ENCODE data around the gene DNAJA3.

Gene DNAJA3

DNA sequence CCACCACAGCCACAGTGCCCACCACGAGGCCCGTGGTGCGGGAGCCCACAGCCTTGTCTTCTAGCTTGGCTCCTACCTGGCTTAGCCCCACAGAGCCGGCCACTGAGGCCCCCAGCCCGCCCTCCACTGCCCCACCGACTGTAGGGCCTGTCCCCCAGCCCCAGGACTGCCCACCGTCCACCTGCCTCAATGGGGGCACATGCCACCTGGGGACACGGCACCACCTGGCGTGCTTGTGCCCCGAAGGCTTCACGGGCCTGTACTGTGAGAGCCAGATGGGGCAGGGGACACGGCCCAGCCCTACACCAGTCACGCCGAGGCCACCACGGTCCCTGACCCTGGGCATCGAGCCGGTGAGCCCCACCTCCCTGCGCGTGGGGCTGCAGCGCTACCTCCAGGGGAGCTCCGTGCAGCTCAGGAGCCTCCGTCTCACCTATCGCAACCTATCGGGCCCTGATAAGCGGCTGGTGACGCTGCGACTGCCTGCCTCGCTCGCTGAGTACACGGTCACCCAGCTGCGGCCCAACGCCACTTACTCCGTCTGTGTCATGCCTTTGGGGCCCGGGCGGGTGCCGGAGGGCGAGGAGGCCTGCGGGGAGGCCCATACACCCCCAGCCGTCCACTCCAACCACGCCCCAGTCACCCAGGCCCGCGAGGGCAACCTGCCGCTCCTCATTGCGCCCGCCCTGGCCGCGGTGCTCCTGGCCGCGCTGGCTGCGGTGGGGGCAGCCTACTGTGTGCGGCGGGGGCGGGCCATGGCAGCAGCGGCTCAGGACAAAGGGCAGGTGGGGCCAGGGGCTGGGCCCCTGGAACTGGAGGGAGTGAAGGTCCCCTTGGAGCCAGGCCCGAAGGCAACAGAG, 43.5 kb upstream of the DNAJA3 start:
- no peak overlapping the region for H3K4me2 ChIP-seq (ENCODE audit: low read length)
- H2AFZ ChIP-seq = no peak overlapping the region
- no peaks in the 10 kb centered on the region for H3K36me3 ChIP-seq (ENCODE audit: control insufficient read depth, insufficient read depth, low read length)
- H3K4me3 ChIP-seq (ENCODE audit: low read depth, low read length) = no peak overlapping the region
- no peaks in the 10 kb centered on the region for H3K79me2 ChIP-seq
- TF ChIP-seq, protein P1, sequence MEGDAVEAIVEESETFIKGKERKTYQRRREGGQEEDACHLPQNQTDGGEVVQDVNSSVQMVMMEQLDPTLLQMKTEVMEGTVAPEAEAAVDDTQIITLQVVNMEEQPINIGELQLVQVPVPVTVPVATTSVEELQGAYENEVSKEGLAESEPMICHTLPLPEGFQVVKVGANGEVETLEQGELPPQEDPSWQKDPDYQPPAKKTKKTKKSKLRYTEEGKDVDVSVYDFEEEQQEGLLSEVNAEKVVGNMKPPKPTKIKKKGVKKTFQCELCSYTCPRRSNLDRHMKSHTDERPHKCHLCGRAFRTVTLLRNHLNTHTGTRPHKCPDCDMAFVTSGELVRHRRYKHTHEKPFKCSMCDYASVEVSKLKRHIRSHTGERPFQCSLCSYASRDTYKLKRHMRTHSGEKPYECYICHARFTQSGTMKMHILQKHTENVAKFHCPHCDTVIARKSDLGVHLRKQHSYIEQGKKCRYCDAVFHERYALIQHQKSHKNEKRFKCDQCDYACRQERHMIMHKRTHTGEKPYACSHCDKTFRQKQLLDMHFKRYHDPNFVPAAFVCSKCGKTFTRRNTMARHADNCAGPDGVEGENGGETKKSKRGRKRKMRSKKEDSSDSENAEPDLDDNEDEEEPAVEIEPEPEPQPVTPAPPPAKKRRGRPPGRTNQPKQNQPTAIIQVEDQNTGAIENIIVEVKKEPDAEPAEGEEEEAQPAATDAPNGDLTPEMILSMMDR (IDR thresholded peaks at IDR 0.05) = no peak
- peaks cover 6% of the 10 kb centered on the region for H3K4me1 ChIP-seq
- no peaks in the 10 kb centered on the region for H3K9me3 ChIP-seq (ENCODE audit: control insufficient read depth, low read length)
- no peak overlapping the region for H3K27ac ChIP-seq
- no peaks in the 10 kb centered on the region for H3K27me3 ChIP-seq (ENCODE audit: control insufficient read depth, insufficient read depth, low read length)
- H3K9ac ChIP-seq = no peak overlapping the region

DNA sequence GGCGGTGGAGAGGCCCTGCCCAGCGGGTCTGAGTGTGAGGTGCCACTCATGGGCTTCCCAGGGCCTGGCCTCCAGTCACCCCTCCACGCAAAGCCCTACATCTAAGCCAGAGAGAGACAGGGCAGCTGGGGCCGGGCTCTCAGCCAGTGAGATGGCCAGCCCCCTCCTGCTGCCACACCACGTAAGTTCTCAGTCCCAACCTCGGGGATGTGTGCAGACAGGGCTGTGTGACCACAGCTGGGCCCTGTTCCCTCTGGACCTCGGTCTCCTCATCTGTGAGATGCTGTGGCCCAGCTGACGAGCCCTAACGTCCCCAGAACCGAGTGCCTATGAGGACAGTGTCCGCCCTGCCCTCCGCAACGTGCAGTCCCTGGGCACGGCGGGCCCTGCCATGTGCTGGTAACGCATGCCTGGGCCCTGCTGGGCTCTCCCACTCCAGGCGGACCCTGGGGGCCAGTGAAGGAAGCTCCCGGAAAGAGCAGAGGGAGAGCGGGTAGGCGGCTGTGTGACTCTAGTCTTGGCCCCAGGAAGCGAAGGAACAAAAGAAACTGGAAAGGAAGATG, 42.8 kb upstream of the DNAJA3 start:
- Histone ChIP-seq H3K4me1 (peaks cover 6% of the 10 kb centered on the region), H2AFZ (no peak overlapping the region), H3K9me3 (ENCODE audit: control insufficient read depth, low read length) (no peaks in the 10 kb centered on the region), H3K4me2 (ENCODE audit: low read length) (no peak overlapping the region), H3K27ac (no peak overlapping the region), H3K4me3 (ENCODE audit: low read depth, low read length) (no peak overlapping the region), H3K27me3 (ENCODE audit: control insufficient read depth, insufficient read depth, low read length) (no peaks in the 10 kb centered on the region), H3K36me3 (ENCODE audit: control insufficient read depth, insufficient read depth, low read length) (no peaks in the 10 kb centered on the region), H3K79me2 (no peaks in the 10 kb centered on the region), H3K9ac (no peak overlapping the region)
- TF ChIP-seq, protein P1 (IDR thresholded peaks at IDR 0.05) = no peak

DNA sequence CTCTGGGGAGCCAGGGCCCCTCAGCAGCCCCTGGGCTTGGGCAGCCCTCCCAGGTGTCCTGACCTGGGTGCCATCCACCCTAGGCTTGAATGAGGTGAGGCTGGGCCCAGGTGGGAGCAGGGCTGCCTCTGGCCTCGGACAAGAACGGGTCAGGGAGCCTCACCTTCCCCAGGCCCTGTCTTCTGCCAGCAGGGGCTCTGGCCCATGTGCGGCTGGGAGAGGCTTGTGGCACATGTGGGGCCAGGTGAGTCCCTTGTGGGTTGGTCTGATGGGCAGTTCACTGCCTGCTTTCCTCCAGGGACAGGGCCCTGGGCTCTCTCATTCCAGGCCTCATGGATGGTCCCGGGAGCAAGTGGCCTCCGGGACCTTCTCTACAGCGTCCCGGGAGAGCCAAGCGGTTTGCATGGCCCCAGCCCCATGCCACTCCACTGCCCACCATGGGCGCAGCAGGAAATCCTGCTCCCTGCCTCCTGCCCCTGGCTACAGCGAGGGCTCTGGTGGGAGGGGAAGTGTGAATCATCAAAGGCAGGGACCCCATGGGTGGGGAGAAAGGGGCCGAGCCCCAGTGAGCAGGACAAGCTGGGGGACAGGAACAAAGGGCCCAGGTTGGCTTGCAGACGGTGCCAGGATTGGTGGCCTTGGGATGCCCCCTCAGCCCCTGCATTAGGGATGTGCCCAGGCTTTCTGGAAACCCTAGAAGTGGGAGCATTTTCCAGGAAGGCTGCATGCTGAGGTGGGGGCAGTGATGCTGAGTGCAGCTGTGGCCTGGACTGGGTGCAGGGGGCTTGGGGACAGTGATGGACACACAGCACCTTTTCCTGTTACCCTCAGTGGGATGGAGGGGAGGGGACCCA, 41.9 kb upstream of the DNAJA3 start:
- no peak overlapping the region for H3K9ac ChIP-seq
- TF ChIP-seq, protein P1 (IDR thresholded peaks at IDR 0.05) = no peak
- H2AFZ ChIP-seq = no peak overlapping the region
- no peaks in the 10 kb centered on the region for H3K9me3 ChIP-seq (ENCODE audit: control insufficient read depth, low read length)
- H3K79me2 ChIP-seq = no peaks in the 10 kb centered on the region
- no peaks in the 10 kb centered on the region for H3K27me3 ChIP-seq (ENCODE audit: control insufficient read depth, insufficient read depth, low read length)
- no peak overlapping the region for H3K4me3 ChIP-seq (ENCODE audit: low read depth, low read length)
- H3K4me1 ChIP-seq = peaks cover 6% of the 10 kb centered on the region
- no peaks in the 10 kb centered on the region for H3K36me3 ChIP-seq (ENCODE audit: control insufficient read depth, insufficient read depth, low read length)
- no peak overlapping the region for H3K4me2 ChIP-seq (ENCODE audit: low read length)
- no peak overlapping the region for H3K27ac ChIP-seq

DNA sequence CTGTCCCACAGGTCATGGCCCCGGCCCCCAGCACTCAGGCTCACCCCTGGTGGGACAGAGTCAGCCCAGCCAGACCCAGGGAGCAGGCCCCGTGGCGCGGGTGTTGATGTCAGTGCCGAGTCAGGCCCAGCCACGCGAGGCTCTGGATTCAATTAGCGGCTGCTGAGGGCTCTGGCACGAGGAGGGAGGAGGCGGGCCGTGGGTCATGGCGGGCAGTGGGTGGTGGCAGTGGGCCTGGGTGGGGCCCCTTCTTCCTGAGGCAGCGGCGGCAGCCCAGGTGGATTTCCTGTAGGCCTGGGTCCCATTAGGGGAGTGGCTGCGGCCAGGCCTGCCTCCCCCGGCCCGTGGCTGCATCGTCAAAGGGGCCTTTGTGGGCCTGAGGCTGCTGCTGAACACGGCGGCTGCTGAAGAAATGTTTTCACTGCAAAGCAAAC, 41.1 kb upstream of the DNAJA3 start:
- no peaks in the 10 kb centered on the region for H3K9me3 ChIP-seq (ENCODE audit: control insufficient read depth, low read length)
- no peaks in the 10 kb centered on the region for H3K36me3 ChIP-seq (ENCODE audit: control insufficient read depth, insufficient read depth, low read length)
- H3K79me2 ChIP-seq = no peaks in the 10 kb centered on the region
- H3K4me2 ChIP-seq (ENCODE audit: low read length) = no peak overlapping the region
- H3K4me1 ChIP-seq = peaks cover 6% of the 10 kb centered on the region
- no peaks in the 10 kb centered on the region for H3K27me3 ChIP-seq (ENCODE audit: control insufficient read depth, insufficient read depth, low read length)
- H3K9ac ChIP-seq = no peak overlapping the region
- no peak overlapping the region for H2AFZ ChIP-seq
- no peak overlapping the region for H3K4me3 ChIP-seq (ENCODE audit: low read depth, low read length)
- no peak overlapping the region for H3K27ac ChIP-seq
- TF ChIP-seq, protein P1 (IDR thresholded peaks at IDR 0.05) = no peak
